ENCODE measurements around the gene TNFRSF1B. TPM values are rescaled to one million over a fixed set of nuclear protein-coding genes. Genes with fewer than 3 reads are reported as not detected.

TNFRSF1B gene
- total and polyA plus RNA-seq, 2 experiments from 2014 or later = 0.91 to 4.1 TPM

DNA sequence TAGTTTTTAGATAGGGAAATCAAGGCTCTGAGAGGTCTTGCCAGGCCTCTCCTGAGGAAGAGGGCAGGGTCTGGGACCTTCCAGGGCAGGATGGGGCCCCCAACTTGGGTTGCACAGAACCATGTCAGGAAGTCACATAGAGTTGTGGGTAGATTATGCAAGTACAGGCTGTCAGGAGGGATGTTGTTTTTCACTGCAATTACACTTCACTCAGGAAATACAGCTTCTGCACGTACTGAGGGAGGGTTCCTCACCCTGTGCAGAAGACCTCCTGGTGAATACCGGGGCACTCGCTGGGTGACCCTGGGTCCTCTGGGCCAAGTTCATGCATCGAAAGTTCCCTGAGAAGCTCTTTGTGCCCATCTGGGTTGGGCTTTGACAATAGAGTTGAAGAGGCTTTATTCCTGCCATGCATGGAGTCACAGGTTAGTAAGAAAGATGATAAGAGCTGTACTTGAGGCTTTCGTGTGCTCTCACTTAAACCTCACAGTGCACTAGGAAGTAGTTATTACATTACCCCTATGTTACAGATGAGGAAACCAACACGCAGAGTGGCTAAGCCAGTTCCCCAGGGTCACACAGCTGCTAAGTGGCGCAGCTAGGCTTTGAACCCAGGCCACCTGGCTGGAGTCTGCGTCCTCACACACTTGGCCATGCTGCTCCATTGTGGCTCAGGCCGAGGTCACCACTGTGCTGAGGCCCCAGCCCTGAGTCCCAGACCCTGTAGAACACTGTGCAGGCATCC, 16.2 kb upstream of the TNFRSF1B start (continued):
- TF ChIP-seq, protein P1, sequence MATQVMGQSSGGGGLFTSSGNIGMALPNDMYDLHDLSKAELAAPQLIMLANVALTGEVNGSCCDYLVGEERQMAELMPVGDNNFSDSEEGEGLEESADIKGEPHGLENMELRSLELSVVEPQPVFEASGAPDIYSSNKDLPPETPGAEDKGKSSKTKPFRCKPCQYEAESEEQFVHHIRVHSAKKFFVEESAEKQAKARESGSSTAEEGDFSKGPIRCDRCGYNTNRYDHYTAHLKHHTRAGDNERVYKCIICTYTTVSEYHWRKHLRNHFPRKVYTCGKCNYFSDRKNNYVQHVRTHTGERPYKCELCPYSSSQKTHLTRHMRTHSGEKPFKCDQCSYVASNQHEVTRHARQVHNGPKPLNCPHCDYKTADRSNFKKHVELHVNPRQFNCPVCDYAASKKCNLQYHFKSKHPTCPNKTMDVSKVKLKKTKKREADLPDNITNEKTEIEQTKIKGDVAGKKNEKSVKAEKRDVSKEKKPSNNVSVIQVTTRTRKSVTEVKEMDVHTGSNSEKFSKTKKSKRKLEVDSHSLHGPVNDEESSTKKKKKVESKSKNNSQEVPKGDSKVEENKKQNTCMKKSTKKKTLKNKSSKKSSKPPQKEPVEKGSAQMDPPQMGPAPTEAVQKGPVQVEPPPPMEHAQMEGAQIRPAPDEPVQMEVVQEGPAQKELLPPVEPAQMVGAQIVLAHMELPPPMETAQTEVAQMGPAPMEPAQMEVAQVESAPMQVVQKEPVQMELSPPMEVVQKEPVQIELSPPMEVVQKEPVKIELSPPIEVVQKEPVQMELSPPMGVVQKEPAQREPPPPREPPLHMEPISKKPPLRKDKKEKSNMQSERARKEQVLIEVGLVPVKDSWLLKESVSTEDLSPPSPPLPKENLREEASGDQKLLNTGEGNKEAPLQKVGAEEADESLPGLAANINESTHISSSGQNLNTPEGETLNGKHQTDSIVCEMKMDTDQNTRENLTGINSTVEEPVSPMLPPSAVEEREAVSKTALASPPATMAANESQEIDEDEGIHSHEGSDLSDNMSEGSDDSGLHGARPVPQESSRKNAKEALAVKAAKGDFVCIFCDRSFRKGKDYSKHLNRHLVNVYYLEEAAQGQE (IDR thresholded peaks at IDR 0.05; ENCODE audit: unreplicated experiment) = no peak
- no peak for TF ChIP-seq JUNB (IDR thresholded peaks at IDR 0.05; ENCODE audit: unreplicated experiment)
- TF ChIP-seq, protein P2, sequence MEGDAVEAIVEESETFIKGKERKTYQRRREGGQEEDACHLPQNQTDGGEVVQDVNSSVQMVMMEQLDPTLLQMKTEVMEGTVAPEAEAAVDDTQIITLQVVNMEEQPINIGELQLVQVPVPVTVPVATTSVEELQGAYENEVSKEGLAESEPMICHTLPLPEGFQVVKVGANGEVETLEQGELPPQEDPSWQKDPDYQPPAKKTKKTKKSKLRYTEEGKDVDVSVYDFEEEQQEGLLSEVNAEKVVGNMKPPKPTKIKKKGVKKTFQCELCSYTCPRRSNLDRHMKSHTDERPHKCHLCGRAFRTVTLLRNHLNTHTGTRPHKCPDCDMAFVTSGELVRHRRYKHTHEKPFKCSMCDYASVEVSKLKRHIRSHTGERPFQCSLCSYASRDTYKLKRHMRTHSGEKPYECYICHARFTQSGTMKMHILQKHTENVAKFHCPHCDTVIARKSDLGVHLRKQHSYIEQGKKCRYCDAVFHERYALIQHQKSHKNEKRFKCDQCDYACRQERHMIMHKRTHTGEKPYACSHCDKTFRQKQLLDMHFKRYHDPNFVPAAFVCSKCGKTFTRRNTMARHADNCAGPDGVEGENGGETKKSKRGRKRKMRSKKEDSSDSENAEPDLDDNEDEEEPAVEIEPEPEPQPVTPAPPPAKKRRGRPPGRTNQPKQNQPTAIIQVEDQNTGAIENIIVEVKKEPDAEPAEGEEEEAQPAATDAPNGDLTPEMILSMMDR (conservative IDR thresholded peaks at IDR 0.05; ENCODE audit: low read depth in 2 of 2) = no peak

DNA sequence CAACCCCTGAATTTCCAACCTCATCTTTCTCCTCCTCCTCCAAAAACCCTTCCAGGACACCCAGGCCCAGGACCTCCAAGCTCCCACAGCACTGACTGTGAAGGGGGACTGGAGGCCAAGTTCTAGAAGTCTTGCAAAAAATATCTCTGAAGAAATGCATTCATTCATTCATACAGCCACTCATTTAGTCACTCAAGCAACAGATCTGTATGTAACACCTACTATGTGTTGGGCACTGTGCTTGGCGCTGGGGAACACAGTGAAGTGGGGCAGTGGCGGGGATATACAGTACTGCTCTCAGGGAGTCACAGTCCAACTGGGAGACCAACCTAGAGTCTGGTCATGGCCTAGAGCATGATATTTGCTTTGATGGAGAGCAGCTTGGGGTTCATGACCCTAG, 15.3 kb upstream of the TNFRSF1B start:
- Mint-ChIP-seq H3K27ac (no peak overlapping the region), H3K4me3 (no peak overlapping the region), H3K4me1 (peaks cover 7% of the 10 kb centered on the region; the same call in 2 of the 3 replicates), H3K27me3 (ENCODE audit: insufficient read depth, low read depth, poor library complexity) (peaks cover 7% of the 10 kb centered on the region), H3K36me3 (ENCODE audit: low read depth) (no peaks in the 10 kb centered on the region), H3K9me3 (no peaks in the 10 kb centered on the region; the same call in 2 of the 3 replicates)
- Histone ChIP-seq H3K27ac (ENCODE audit: low read depth) (no peak overlapping the region), H3K4me2 (no peak overlapping the region), H3K9me2 (ENCODE audit: insufficient read depth) (no peaks in the 10 kb centered on the region), H3F3A (replicated peaks; ENCODE audit: low read depth) (0 out of 2 replicates have a peak, but pooled peaks cover 9% of the 10 kb centered on the region), H3K79me2 (replicated peaks; ENCODE audit: insufficient read depth) (no peaks in the 10 kb centered on the region), H4K20me1 (replicated peaks; ENCODE audit: insufficient read depth) (no peaks in the 10 kb centered on the region), H3K4me3 (no peak overlapping the region), H3K27me3 (ENCODE audit: insufficient read depth) (no peaks in the 10 kb centered on the region), H2AFZ (no peak overlapping the region), H3K36me3 (ENCODE audit: insufficient read depth) (no peaks in the 10 kb centered on the region), H3K4me1 (ENCODE audit: insufficient read depth) (no peaks in the 10 kb centered on the region)
- no peak for DNase-seq (ENCODE audit: low spot score)
- ATAC-seq = no peak
- TF ChIP-seq, protein P1 (IDR thresholded peaks at IDR 0.05; ENCODE audit: unreplicated experiment) = no peak
- TF ChIP-seq, protein P3, sequence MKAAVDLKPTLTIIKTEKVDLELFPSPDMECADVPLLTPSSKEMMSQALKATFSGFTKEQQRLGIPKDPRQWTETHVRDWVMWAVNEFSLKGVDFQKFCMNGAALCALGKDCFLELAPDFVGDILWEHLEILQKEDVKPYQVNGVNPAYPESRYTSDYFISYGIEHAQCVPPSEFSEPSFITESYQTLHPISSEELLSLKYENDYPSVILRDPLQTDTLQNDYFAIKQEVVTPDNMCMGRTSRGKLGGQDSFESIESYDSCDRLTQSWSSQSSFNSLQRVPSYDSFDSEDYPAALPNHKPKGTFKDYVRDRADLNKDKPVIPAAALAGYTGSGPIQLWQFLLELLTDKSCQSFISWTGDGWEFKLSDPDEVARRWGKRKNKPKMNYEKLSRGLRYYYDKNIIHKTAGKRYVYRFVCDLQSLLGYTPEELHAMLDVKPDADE (IDR thresholded peaks at IDR 0.05) = no peak
- TF ChIP-seq POLR2AphosphoS5 (IDR thresholded peaks at IDR 0.05; ENCODE audit: low read depth) (no peak), STAT1 (IDR thresholded peaks at IDR 0.05; ENCODE audit: unreplicated experiment) (no peak), NANOG (IDR thresholded peaks at IDR 0.05; ENCODE audit: borderline replicate concordance) (no peak), JUNB (IDR thresholded peaks at IDR 0.05; ENCODE audit: unreplicated experiment) (no peak), EZH2 (IDR thresholded peaks at IDR 0.05; ENCODE audit: low read depth, unreplicated experiment) (no peak), ZNF114 (CRISPR knock-in tag; IDR thresholded peaks at IDR 0.05) (no peak), CREB1 (CRISPR knock-in tag; IDR thresholded peaks at IDR 0.05; ENCODE audit: low read depth) (no peak)
- TF ChIP-seq, protein P2 (conservative IDR thresholded peaks at IDR 0.05; ENCODE audit: low read depth in 2 of 2) = no peak

Data from GM23338 (cell line).